ENCODE results near the gene AP3S1. TPM values are rescaled to one million over a fixed set of nuclear protein-coding genes. Genes with fewer than 3 reads are reported as not detected.
A peak's percentile ranks its signal among the peaks of the same experiment; 100 is the strongest.

The AP3S1 gene
- total and polyA plus RNA-seq, 2 of the 13 experiments (the other 11 are each of a cell fraction or from before 2014, with no cell fraction given) = 50.5 to 85.9 TPM

- no peak for TF ChIP-seq PATZ1 (CRISPR knock-in tag; IDR thresholded peaks at IDR 0.05)
- TF ChIP-seq IRF2 (CRISPR knock-in tag; IDR thresholded peaks at IDR 0.05) = no peak
- TF ChIP-seq ZNF256 (CRISPR knock-in tag; conservative IDR thresholded peaks at IDR 0.05) = no peak
- no peak for TF ChIP-seq MYPOP (CRISPR knock-in tag; IDR thresholded peaks at IDR 0.05)
- no peak for TF ChIP-seq RERE (CRISPR knock-in tag; IDR thresholded peaks at IDR 0.05; ENCODE audit: low read depth)
- peak; percentile 39; the same call in 1 of the 2 replicates for TF ChIP-seq HOXA3 (CRISPR knock-in tag; IDR thresholded peaks at IDR 0.05)
- TF ChIP-seq GABPA (IDR thresholded peaks at IDR 0.05; ENCODE audit: low read depth, low read length) = peak; percentile 21; the same call in 1 of the 2 replicates
- no peak for TF ChIP-seq GABPA (CRISPR knock-in tag; IDR thresholded peaks at IDR 0.05; ENCODE audit: low read depth)
- no peak for TF ChIP-seq ZFP1 (CRISPR knock-in tag; IDR thresholded peaks at IDR 0.05)
- no peak for TF ChIP-seq FOXA1 (IDR thresholded peaks at IDR 0.05)
- no peak for TF ChIP-seq FOXA1 (CRISPR knock-in tag; IDR thresholded peaks at IDR 0.05)
- no peak for TF ChIP-seq ZFP36L2 (CRISPR knock-in tag; IDR thresholded peaks at IDR 0.05)
- TF ChIP-seq PAXIP1 (CRISPR knock-in tag; conservative IDR thresholded peaks at IDR 0.05) = no peak
- no peak for TF ChIP-seq ATF7-NPFF (CRISPR knock-in tag; IDR thresholded peaks at IDR 0.05; ENCODE audit: low read depth)
- TF ChIP-seq, protein P1, sequence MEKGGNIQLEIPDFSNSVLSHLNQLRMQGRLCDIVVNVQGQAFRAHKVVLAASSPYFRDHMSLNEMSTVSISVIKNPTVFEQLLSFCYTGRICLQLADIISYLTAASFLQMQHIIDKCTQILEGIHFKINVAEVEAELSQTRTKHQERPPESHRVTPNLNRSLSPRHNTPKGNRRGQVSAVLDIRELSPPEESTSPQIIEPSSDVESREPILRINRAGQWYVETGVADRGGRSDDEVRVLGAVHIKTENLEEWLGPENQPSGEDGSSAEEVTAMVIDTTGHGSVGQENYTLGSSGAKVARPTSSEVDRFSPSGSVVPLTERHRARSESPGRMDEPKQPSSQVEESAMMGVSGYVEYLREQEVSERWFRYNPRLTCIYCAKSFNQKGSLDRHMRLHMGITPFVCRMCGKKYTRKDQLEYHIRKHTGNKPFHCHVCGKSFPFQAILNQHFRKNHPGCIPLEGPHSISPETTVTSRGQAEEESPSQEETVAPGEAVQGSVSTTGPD (CRISPR knock-in tag; IDR thresholded peaks at IDR 0.05) = no peak
- TF ChIP-seq SMARCC2 (IDR thresholded peaks at IDR 0.05) = no peak
Measured at GRCh38 chr5:115962565-115963402, 121.0 kb downstream of the AP3S1 start (continued).

All from HepG2 (cell line).